ENCODE measurements around the gene ZNRF1. TPM values are rescaled to one million over a fixed set of nuclear protein-coding genes. Genes with fewer than 3 reads are reported as not detected.

Gene ZNRF1
- total RNA-seq, 1 experiment from 2014 or later: 48.2 TPM

- no TSS peak for BruUV-seq (replicated peaks)
- H3K9ac ChIP-seq (ENCODE audit: low read length): no peak overlapping the region
- POLR2A ChIA-PET: interaction anchor here (1.0 kb wide), 1 partner anchor 12 kb away, joined by 5 read pairs; the partner anchor contains the start of gene WDR59
- no peaks in the 10 kb centered on the region for H3K36me3 ChIP-seq (ENCODE audit: control insufficient read depth in 1 of 2, insufficient read depth in 2 of 2, low read length in 2 of 2)
- H3K9me3 ChIP-seq (ENCODE audit: control insufficient read depth in 1 of 2, insufficient read depth in 1 of 2, low read depth in 1 of 2, low read length in 2 of 2): no peaks in the 10 kb centered on the region
- H3K27me3 ChIP-seq (ENCODE audit: insufficient read depth, low read length): no peaks in the 10 kb centered on the region
- TF ChIP-seq EZH2phosphoT487 (IDR thresholded peaks at IDR 0.05; ENCODE audit: borderline replicate concordance) (no peak), TCF7L2 (IDR thresholded peaks at IDR 0.05; ENCODE audit: borderline replicate concordance, extremely low read depth, insufficient read depth, insufficient read length) (no peak), EGR1 (IDR thresholded peaks at IDR 0.05; ENCODE audit: low read depth) (no peak), SIN3A (IDR thresholded peaks at IDR 0.05; ENCODE audit: low read depth) (no peak), JUND (IDR thresholded peaks at IDR 0.05) (no peak), CEBPB (IDR thresholded peaks at IDR 0.05; ENCODE audit: low read depth) (no peak), POLR2AphosphoS5 (IDR thresholded peaks at IDR 0.05; ENCODE audit: low read depth, low read length) (no peak), SP1 (IDR thresholded peaks at IDR 0.05; ENCODE audit: low read depth) (no peak), ELF1 (IDR thresholded peaks at IDR 0.05; ENCODE audit: borderline replicate concordance, low read depth) (no peak), CTCF (IDR thresholded peaks at IDR 0.05 in 2 of 3, conservative IDR thresholded peaks at IDR 0.05 in 1 of 3; ENCODE audit: borderline replicate concordance in 1 of 3, insufficient read depth in 1 of 3, low read depth in 2 of 3, low read length in 2 of 3) (no peak), MAX (IDR thresholded peaks at IDR 0.05) (no peak)
- RAD21 ChIA-PET (ENCODE audit: low non-redundant PET in 1 of 2, low total read pairs in 2 of 2, uncharacterized antibody in 2 of 2, unreplicated experiment in 2 of 2): interaction anchor here in 1 of 2 experiments (0.5 to 2.5 kb wide), 2 partner anchors 106 to 113 kb away, joined by 3 to 33 read pairs; no protein-coding TSS in a partner anchor
- H3K4me1 ChIP-seq (ENCODE audit: control insufficient read depth in 1 of 2, insufficient read depth in 2 of 2, low read length in 2 of 2): peaks cover 18 to 38% of the 10 kb centered on the region in 2 experiments
- peaks cover 27% of the 10 kb centered on the region for H3K79me2 ChIP-seq (ENCODE audit: insufficient read depth, low read length)
- peaks cover 4% of the 10 kb centered on the region; the same call in 1 of the 2 replicates for H4K20me1 ChIP-seq (ENCODE audit: insufficient read depth)
- CTCF ChIA-PET: interaction anchor here (3.1 kb wide), 1 partner anchor 113 kb away, joined by 116 read pairs; no protein-coding TSS in a partner anchor
- no peaks in the 10 kb centered on the region for H3K9me2 ChIP-seq (ENCODE audit: insufficient read depth)
- H3K4me3 ChIP-seq (replicated peaks in 1 of 2; ENCODE audit: low read depth in 1 of 2, low read length in 2 of 2): no peak overlapping the region
- no peak overlapping the region for H3K4me2 ChIP-seq (ENCODE audit: low read length)
- ATAC-seq (no peak), DNase-seq (ENCODE audit: low read depth, low spot score) (no peak)
- intact Hi-C loops (cut with micrococcal nuclease): no loop called here
- H2AFZ ChIP-seq (ENCODE audit: low read depth, low read length, poor library complexity, severe bottlenecking): no peak overlapping the region
- no peak overlapping the region for H3K27ac ChIP-seq (ENCODE audit: low read depth, low read length)
Measured at GRCh38 chr16:74997042-74997491, 1.8 kb upstream of the ZNRF1 start.
